ENCODE data around the gene PGM1.
"Not testable (repeated sequence)": the region's sequence is repeated elsewhere in the genome, so short reads cannot be mapped to it uniquely, and the experiment has no call there.

PGM1 gene

GRCh38 chr1:63572686-63573085, 20.5 kb upstream of the PGM1 start:
- H3K9ac ChIP-seq (ENCODE audit: low read length); H3K27me3 ChIP-seq (ENCODE audit: control insufficient read depth, insufficient read depth, low read length); H3K36me3 ChIP-seq (ENCODE audit: control insufficient read depth, insufficient read depth, low read length); H3K9me3 ChIP-seq (ENCODE audit: control insufficient read depth, insufficient read depth, low read depth, low read length); H3K4me3 ChIP-seq (ENCODE audit: low read depth, low read length): not testable (repeated sequence)
- Histone ChIP-seq H3K27ac (ENCODE audit: low read depth, low read length) (peak overlapping the region; percentile 92; the same call in 1 of the 2 replicates), H3K4me1 (ENCODE audit: control insufficient read depth, insufficient read depth, low read length) (peaks cover 54% of the 10 kb centered on the region)

- Histone ChIP-seq H3K9ac (ENCODE audit: low read length) (peak overlapping the region; percentile 80), H3K27ac (ENCODE audit: low read depth, low read length) (peak overlapping the region; percentile 92), H3K4me1 (ENCODE audit: control insufficient read depth, insufficient read depth, low read length) (peaks cover 51% of the 10 kb centered on the region), H3K4me3 (ENCODE audit: low read depth, low read length) (peak overlapping the region; percentile 45)
- not testable (repeated sequence) for H3K36me3 ChIP-seq (ENCODE audit: control insufficient read depth, insufficient read depth, low read length); H3K9me3 ChIP-seq (ENCODE audit: control insufficient read depth, insufficient read depth, low read depth, low read length); H3K27me3 ChIP-seq (ENCODE audit: control insufficient read depth, insufficient read depth, low read length)
Observed at GRCh38 chr1:63574203-63574796, 18.9 kb upstream of the PGM1 start.

- Histone ChIP-seq H3K9ac (ENCODE audit: low read length) (peak overlapping the region; percentile 34), H3K4me1 (ENCODE audit: control insufficient read depth, insufficient read depth, low read length) (peaks cover 40% of the 10 kb centered on the region), H3K36me3 (ENCODE audit: control insufficient read depth, insufficient read depth, low read length) (no peaks in the 10 kb centered on the region), H3K9me3 (ENCODE audit: control insufficient read depth, insufficient read depth, low read depth, low read length) (peaks cover 3% of the 10 kb centered on the region; the same call in 1 of the 2 replicates), H3K27me3 (ENCODE audit: control insufficient read depth, insufficient read depth, low read length) (no peaks in the 10 kb centered on the region), H3K4me3 (ENCODE audit: low read depth, low read length) (no peak overlapping the region; the same call in 1 of the 2 replicates), H3K27ac (ENCODE audit: low read depth, low read length) (peak overlapping the region; percentile 17; the same call in 1 of the 2 replicates)
Observed at GRCh38 chr1:63575340-63575826, 17.8 kb upstream of the PGM1 start.

GRCh38 chr1:63586326-63586725, 6.9 kb upstream of the PGM1 start:
- not testable (repeated sequence) for H3K4me3 ChIP-seq (ENCODE audit: low read depth, low read length); H3K27ac ChIP-seq (ENCODE audit: low read depth, low read length)
- H3K9me3 ChIP-seq (ENCODE audit: control insufficient read depth, insufficient read depth, low read depth, low read length) = peaks cover 21% of the 10 kb centered on the region; the same call in 1 of the 2 replicates

GRCh38 chr1:63590166-63590560, 3.0 kb upstream of the PGM1 start:
- Histone ChIP-seq H3K4me1 (ENCODE audit: control insufficient read depth, insufficient read depth, low read length) (peaks cover 8% of the 10 kb centered on the region), H3K36me3 (ENCODE audit: control insufficient read depth, insufficient read depth, low read length) (peaks cover under 1% of the 10 kb centered on the region; the same call in 1 of the 2 replicates), H3K27me3 (ENCODE audit: control insufficient read depth, insufficient read depth, low read length) (no peaks in the 10 kb centered on the region), H3K4me3 (ENCODE audit: low read depth, low read length) (no peak overlapping the region), H3K9ac (ENCODE audit: low read length) (no peak overlapping the region), H3K27ac (ENCODE audit: low read depth, low read length) (no peak overlapping the region), H3K9me3 (ENCODE audit: control insufficient read depth, insufficient read depth, low read depth, low read length) (0 out of 2 replicates have a peak, but pooled peaks cover 4% of the 10 kb centered on the region)

More at GRCh38 chr1:63586326-63586725, 6.9 kb upstream of the PGM1 start:
- H3K4me1 ChIP-seq (ENCODE audit: control insufficient read depth, insufficient read depth, low read length); H3K36me3 ChIP-seq (ENCODE audit: control insufficient read depth, insufficient read depth, low read length); H3K27me3 ChIP-seq (ENCODE audit: control insufficient read depth, insufficient read depth, low read length); H3K9ac ChIP-seq (ENCODE audit: low read length): not testable (repeated sequence)

GRCh38 chr1:63592536-63593302, 492 bp upstream of the PGM1 start:
- Histone ChIP-seq H3K36me3 (ENCODE audit: control insufficient read depth, insufficient read depth, low read length) (peaks cover 6% of the 10 kb centered on the region; the same call in 1 of the 2 replicates), H3K4me1 (ENCODE audit: control insufficient read depth, insufficient read depth, low read length) (peaks cover 8% of the 10 kb centered on the region), H3K9me3 (ENCODE audit: control insufficient read depth, insufficient read depth, low read depth, low read length) (no peaks in the 10 kb centered on the region), H3K27me3 (ENCODE audit: control insufficient read depth, insufficient read depth, low read length) (no peaks in the 10 kb centered on the region), H3K27ac (ENCODE audit: low read depth, low read length) (peak overlapping the region; percentile 20; the same call in 1 of the 2 replicates), H3K9ac (ENCODE audit: low read length) (peak overlapping the region; percentile 85), H3K4me3 (ENCODE audit: low read depth, low read length) (peak overlapping the region; percentile 76)

- H3K36me3 ChIP-seq (ENCODE audit: control insufficient read depth, insufficient read depth, low read length) = peaks cover 12% of the 10 kb centered on the region; the same call in 1 of the 2 replicates
- H3K27me3 ChIP-seq (ENCODE audit: control insufficient read depth, insufficient read depth, low read length) = no peaks in the 10 kb centered on the region
- H3K4me3 ChIP-seq (ENCODE audit: low read depth, low read length) = peak overlapping the region; percentile 76
- H3K27ac ChIP-seq (ENCODE audit: low read depth, low read length) = peak overlapping the region; percentile 20; the same call in 1 of the 2 replicates
- H3K9ac ChIP-seq (ENCODE audit: low read length) = peak overlapping the region; percentile 85
- H3K9me3 ChIP-seq (ENCODE audit: control insufficient read depth, insufficient read depth, low read depth, low read length) = no peaks in the 10 kb centered on the region
- H3K4me1 ChIP-seq (ENCODE audit: control insufficient read depth, insufficient read depth, low read length) = peaks cover 8% of the 10 kb centered on the region
Observed at GRCh38 chr1:63593886-63594605, 835 bp downstream of the PGM1 start.

GRCh38 chr1:63595435-63595834, 2.2 kb downstream of the PGM1 start:
- Histone ChIP-seq H3K9ac (ENCODE audit: low read length) (no peak overlapping the region), H3K4me3 (ENCODE audit: low read depth, low read length) (no peak overlapping the region), H3K4me1 (ENCODE audit: control insufficient read depth, insufficient read depth, low read length) (peaks cover 16% of the 10 kb centered on the region), H3K27me3 (ENCODE audit: control insufficient read depth, insufficient read depth, low read length) (no peaks in the 10 kb centered on the region), H3K27ac (ENCODE audit: low read depth, low read length) (no peak overlapping the region), H3K36me3 (ENCODE audit: control insufficient read depth, insufficient read depth, low read length) (peaks cover 12% of the 10 kb centered on the region; the same call in 1 of the 2 replicates), H3K9me3 (ENCODE audit: control insufficient read depth, insufficient read depth, low read depth, low read length) (no peaks in the 10 kb centered on the region)

GRCh38 chr1:63599799-63600198, 6.6 kb downstream of the PGM1 start:
- no peak overlapping the region for H3K9ac ChIP-seq (ENCODE audit: low read length)

GRCh38 chr1:63600248-63600647, 7.0 kb downstream of the PGM1 start:
- H3K27ac ChIP-seq (ENCODE audit: low read depth, low read length) = no peak overlapping the region
- no peaks in the 10 kb centered on the region for H3K27me3 ChIP-seq (ENCODE audit: control insufficient read depth, insufficient read depth, low read length)
- no peak overlapping the region for H3K4me3 ChIP-seq (ENCODE audit: low read depth, low read length)
- peaks cover 14% of the 10 kb centered on the region; the same call in 1 of the 2 replicates for H3K36me3 ChIP-seq (ENCODE audit: control insufficient read depth, insufficient read depth, low read length)
- no peak overlapping the region for H3K9ac ChIP-seq (ENCODE audit: low read length)
- peaks cover 17% of the 10 kb centered on the region for H3K4me1 ChIP-seq (ENCODE audit: control insufficient read depth, insufficient read depth, low read length)
- H3K9me3 ChIP-seq (ENCODE audit: control insufficient read depth, insufficient read depth, low read depth, low read length) = no peaks in the 10 kb centered on the region

More at GRCh38 chr1:63599799-63600198, 6.6 kb downstream of the PGM1 start:
- Histone ChIP-seq H3K27me3 (ENCODE audit: control insufficient read depth, insufficient read depth, low read length) (no peaks in the 10 kb centered on the region), H3K9me3 (ENCODE audit: control insufficient read depth, insufficient read depth, low read depth, low read length) (no peaks in the 10 kb centered on the region), H3K4me1 (ENCODE audit: control insufficient read depth, insufficient read depth, low read length) (peaks cover 17% of the 10 kb centered on the region), H3K36me3 (ENCODE audit: control insufficient read depth, insufficient read depth, low read length) (peaks cover 15% of the 10 kb centered on the region; the same call in 1 of the 2 replicates), H3K27ac (ENCODE audit: low read depth, low read length) (no peak overlapping the region), H3K4me3 (ENCODE audit: low read depth, low read length) (no peak overlapping the region)

All from HUES6 (cell line).